T-helper 2 cell treated with Interferon-gamma antibody and Interleukin-4, amounts not matched to agents 5 μg/mL and 100 μg/mL, for 36 hours (primary cell): ENCODE measurements around the gene PNMA6A.
A peak's percentile ranks its signal among the peaks of the same experiment; 100 is the strongest.
"Not testable (repeated sequence)": the region's sequence is repeated elsewhere in the genome, so short reads cannot be mapped to it uniquely, and the experiment has no call there.

Experiments used
- DNase-seq: peaks from one replicate; pipeline ENCODE4 v3.0.0; 2021; ENCODE audit warnings: low spot score
- H3K27ac Mint-ChIP-seq: one replicate; pipeline ENCODE4 v1.8.0; 2021; ENCODE audit warnings: mild to moderate bottlenecking, mixed read lengths
- H3K27me3 Mint-ChIP-seq: one replicate; pipeline ENCODE4 v1.8.0; 2021; ENCODE audit warnings: low read depth, mixed read lengths
- H3K36me3 Mint-ChIP-seq: one replicate; pipeline ENCODE4 v1.8.0; 2021; ENCODE audit warnings: low read depth, mixed read lengths
- H3K4me1 Mint-ChIP-seq: one replicate; pipeline ENCODE4 v1.8.0; 2021; ENCODE audit warnings: low read depth, mixed read lengths
- H3K4me3 Mint-ChIP-seq: one replicate; pipeline ENCODE4 v1.8.0; 2022; ENCODE audit warnings: mild to moderate bottlenecking, moderate library complexity, mixed read lengths
- H3K9me3 Mint-ChIP-seq: one replicate; pipeline ENCODE4 v1.8.0; 2021; ENCODE audit warnings: mixed read lengths

PNMA6A gene

GRCh38 chrX:153071909-153072583, at the start of gene PNMA6A:
PNMA6A (plus strand) TSS chrX:153072454; CDS start chrX:153073063, 609 bp downstream.
- not testable (repeated sequence) for H3K36me3 Mint-ChIP-seq, H3K27me3 Mint-ChIP-seq, H3K9me3 Mint-ChIP-seq, H3K4me3 Mint-ChIP-seq, H3K27ac Mint-ChIP-seq, H3K4me1 Mint-ChIP-seq, DNase-seq

GRCh38 chrX:153026501-153026900, 45.8 kb upstream of the PNMA6A start:
- H3K9me3 Mint-ChIP-seq, H3K4me3 Mint-ChIP-seq, H3K4me1 Mint-ChIP-seq, H3K27ac Mint-ChIP-seq, H3K36me3 Mint-ChIP-seq, DNase-seq, H3K27me3 Mint-ChIP-seq: not testable (repeated sequence)

GRCh38 chrX:153028487-153028886, 43.8 kb upstream of the PNMA6A start:
- H3K27me3 Mint-ChIP-seq, H3K9me3 Mint-ChIP-seq, DNase-seq, H3K4me3 Mint-ChIP-seq, H3K36me3 Mint-ChIP-seq, H3K27ac Mint-ChIP-seq, H3K4me1 Mint-ChIP-seq: not testable (repeated sequence)

DNA sequence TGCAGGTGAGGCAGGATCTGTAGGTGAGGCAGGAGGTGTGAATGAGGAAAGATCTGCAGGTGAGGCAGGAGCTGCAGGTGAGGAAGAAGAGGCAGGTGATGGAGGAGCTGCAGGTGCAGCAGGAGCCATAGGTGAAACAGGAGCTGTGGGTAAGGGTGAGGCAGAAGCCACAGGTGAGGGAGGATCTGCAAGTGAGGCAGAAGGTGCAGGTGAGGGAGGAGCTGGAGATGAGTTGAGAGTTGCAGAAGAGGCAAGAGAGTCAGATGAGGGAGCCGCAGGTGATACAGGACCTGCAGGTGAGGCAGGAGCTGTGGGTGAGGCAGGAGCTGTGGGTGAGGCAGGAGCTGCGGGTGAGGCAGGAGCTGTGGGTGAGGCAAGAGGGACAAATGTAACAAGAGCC, 43.1 kb upstream of the PNMA6A start:
- DNase-seq: no peak
- H3K9me3 Mint-ChIP-seq: no peaks in the 10 kb centered on the region
- H3K27me3 Mint-ChIP-seq: no peaks in the 10 kb centered on the region
- no peaks in the 10 kb centered on the region for H3K36me3 Mint-ChIP-seq
- peaks cover 4% of the 10 kb centered on the region for H3K4me1 Mint-ChIP-seq
- no peak overlapping the region for H3K4me3 Mint-ChIP-seq
- H3K27ac Mint-ChIP-seq: no peak overlapping the region

GRCh38 chrX:153029875-153030274, 42.4 kb upstream of the PNMA6A start:
- Mint-ChIP-seq H3K4me1 (peaks cover 4% of the 10 kb centered on the region), H3K4me3 (no peak overlapping the region), H3K27ac (no peak overlapping the region), H3K9me3 (no peaks in the 10 kb centered on the region), H3K36me3 (no peaks in the 10 kb centered on the region), H3K27me3 (no peaks in the 10 kb centered on the region)
- DNase-seq: no peak

DNA sequence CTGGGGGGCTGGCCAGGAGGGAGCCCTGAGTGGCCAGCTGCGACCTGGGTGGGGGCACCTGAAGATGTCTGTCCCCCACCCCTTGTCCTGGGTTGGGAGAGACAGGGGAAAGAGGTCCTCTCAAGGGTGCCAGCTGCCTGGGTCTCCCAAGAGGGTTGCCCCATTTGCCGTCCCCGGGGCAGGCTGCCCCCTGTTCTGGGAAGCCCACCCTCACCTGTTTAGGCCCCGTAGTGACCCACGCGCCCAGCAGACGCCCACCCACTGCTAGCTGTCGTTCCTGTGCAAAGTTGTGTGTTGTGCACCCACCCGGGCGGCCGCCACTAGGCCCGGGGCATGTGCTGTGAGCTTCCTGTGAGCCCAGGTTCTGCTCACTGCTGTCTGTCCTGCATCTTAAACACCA, 41.5 kb upstream of the PNMA6A start:
- no peak overlapping the region for H3K27ac Mint-ChIP-seq
- H3K4me1 Mint-ChIP-seq: peaks cover 4% of the 10 kb centered on the region
- H3K9me3 Mint-ChIP-seq: no peaks in the 10 kb centered on the region
- H3K36me3 Mint-ChIP-seq: no peaks in the 10 kb centered on the region
- H3K27me3 Mint-ChIP-seq: no peaks in the 10 kb centered on the region
- DNase-seq: no peak
- H3K4me3 Mint-ChIP-seq: no peak overlapping the region

GRCh38 chrX:153032397-153033118, 39.7 kb upstream of the PNMA6A start:
- Mint-ChIP-seq H3K9me3 (no peaks in the 10 kb centered on the region), H3K4me1 (peaks cover 4% of the 10 kb centered on the region), H3K27ac (peak overlapping the region; percentile 87), H3K4me3 (peak overlapping the region; percentile 81), H3K27me3 (no peaks in the 10 kb centered on the region), H3K36me3 (no peaks in the 10 kb centered on the region)
- DNase-seq: peak; percentile 61

DNA sequence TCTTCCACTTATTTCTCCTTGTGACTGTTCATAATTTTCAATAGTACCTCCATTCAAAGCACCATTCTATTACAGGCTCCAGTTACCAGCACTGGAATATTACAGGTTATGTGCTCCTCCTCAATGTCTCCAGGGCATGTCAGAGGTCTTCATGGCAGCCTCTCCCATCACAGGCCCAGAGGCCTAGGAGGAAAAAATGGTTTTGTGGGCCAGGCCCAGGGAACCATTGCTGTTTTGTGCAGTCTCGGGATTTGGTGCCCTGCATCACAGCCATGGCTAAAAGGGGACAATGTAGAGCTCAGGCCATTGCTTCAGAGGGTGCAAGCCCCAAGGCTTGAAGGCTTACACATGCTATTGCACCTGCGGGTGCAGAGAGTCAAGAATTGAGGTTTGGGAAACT, 23.2 kb upstream of the PNMA6A start:
- peaks cover 11% of the 10 kb centered on the region for H3K9me3 Mint-ChIP-seq
- H3K4me3 Mint-ChIP-seq: no peak overlapping the region

DNA sequence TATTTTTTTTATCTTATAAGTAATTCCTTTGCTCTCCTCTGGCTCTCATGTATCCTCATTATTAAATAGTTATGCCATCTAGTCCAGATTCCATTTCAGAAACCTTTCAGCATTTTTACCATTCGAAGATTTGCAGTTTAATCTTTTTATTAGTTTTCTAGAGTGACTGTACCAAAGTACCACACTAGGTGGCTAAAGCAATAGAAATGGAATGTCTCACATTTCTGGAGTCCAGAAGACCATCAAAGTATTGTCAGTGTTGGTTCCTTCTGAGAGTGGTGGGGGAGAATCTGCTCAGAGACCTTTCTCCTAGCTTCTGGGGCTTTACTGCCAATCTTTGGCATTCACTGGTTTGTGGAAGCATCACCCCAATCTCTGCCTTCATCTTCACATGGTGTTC, 19.7 kb upstream of the PNMA6A start:
- DNase-seq: no peak
- no peaks in the 10 kb centered on the region for H3K4me1 Mint-ChIP-seq
- no peak overlapping the region for H3K4me3 Mint-ChIP-seq
- peaks cover 11% of the 10 kb centered on the region for H3K9me3 Mint-ChIP-seq
- H3K27me3 Mint-ChIP-seq: peaks cover 16% of the 10 kb centered on the region
- H3K27ac Mint-ChIP-seq: no peak overlapping the region
- H3K36me3 Mint-ChIP-seq: peaks cover 2% of the 10 kb centered on the region

More for the DNA sequence above, 23.2 kb upstream of the PNMA6A start:
- no peak overlapping the region for H3K27ac Mint-ChIP-seq
- H3K36me3 Mint-ChIP-seq: peaks cover 2% of the 10 kb centered on the region
- peaks cover 3% of the 10 kb centered on the region for H3K27me3 Mint-ChIP-seq
- DNase-seq: no peak
- H3K4me1 Mint-ChIP-seq: no peaks in the 10 kb centered on the region

- Mint-ChIP-seq H3K27me3 (peaks cover 16% of the 10 kb centered on the region), H3K27ac (no peak within 1 kb of the TSS), H3K36me3 (no peaks in the 10 kb centered on the region), H3K9me3 (no peaks in the 10 kb centered on the region), H3K4me1 (no peaks in the 10 kb centered on the region), H3K4me3 (no peak within 1 kb of the TSS)
- no peak for DNase-seq
Measured at GRCh38 chrX:153055871-153056749, 16.1 kb upstream of the PNMA6A start, which contains the start of gene PNMA3. PNMA3 (plus strand) TSS chrX:153056470; CDS start chrX:153057056, 586 bp downstream.

DNA sequence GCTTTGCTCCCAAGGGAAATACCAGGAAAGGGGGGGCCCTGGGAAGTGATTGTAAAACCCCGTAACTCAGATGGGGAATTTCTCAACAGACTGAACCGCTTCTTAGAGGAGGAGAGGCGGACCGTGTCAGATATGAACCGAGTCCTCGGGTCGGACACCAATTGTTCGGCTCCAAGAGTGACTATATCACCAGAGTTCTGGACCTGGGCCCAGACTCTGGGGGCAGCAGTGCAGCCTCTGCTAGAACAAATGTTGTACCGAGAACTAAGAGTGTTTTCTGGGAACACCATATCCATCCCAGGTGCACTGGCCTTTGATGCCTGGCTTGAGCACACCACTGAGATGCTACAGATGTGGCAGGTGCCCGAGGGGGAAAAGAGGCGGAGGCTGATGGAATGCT, 15.0 kb upstream of the PNMA6A start:
- Mint-ChIP-seq H3K27me3 (peaks cover 13% of the 10 kb centered on the region), H3K4me3 (no peak overlapping the region)

GRCh38 chrX:153059191-153060094, 12.8 kb upstream of the PNMA6A start:
- Mint-ChIP-seq H3K9me3 (no peaks in the 10 kb centered on the region), H3K27me3 (peaks cover 13% of the 10 kb centered on the region), H3K4me1 (no peaks in the 10 kb centered on the region), H3K36me3 (no peaks in the 10 kb centered on the region), H3K4me3 (no peak overlapping the region), H3K27ac (no peak overlapping the region)
- DNase-seq: no peak

More for the DNA sequence above, 15.0 kb upstream of the PNMA6A start:
- no peaks in the 10 kb centered on the region for H3K9me3 Mint-ChIP-seq
- no peaks in the 10 kb centered on the region for H3K4me1 Mint-ChIP-seq
- no peak for DNase-seq
- no peaks in the 10 kb centered on the region for H3K36me3 Mint-ChIP-seq
- no peak overlapping the region for H3K27ac Mint-ChIP-seq

- DNase-seq: no peak
- Mint-ChIP-seq H3K4me1 (no peaks in the 10 kb centered on the region), H3K9me3 (no peaks in the 10 kb centered on the region), H3K27me3 (peaks cover 8% of the 10 kb centered on the region), H3K36me3 (no peaks in the 10 kb centered on the region), H3K27ac (no peak overlapping the region), H3K4me3 (no peak overlapping the region)
Measured at GRCh38 chrX:153060095-153060445, 12.2 kb upstream of the PNMA6A start.
